ENCODE results near the gene ERC2.

GRCh38 chr3:56339671-56340070, 128.6 kb downstream of the ERC2 start:
- TF ChIP-seq CTCF (conservative IDR thresholded peaks at IDR 0.05 in 1 of 2, IDR thresholded peaks at IDR 0.05 in 1 of 2; ENCODE audit: extremely low read depth in 1 of 2, insufficient read depth in 1 of 2, low read depth in 1 of 2, low read length in 2 of 2), result no peak
- TF ChIP-seq EZH2 (IDR thresholded peaks at IDR 0.05; ENCODE audit: borderline replicate concordance, low read length), result no peak

Measured in mammary epithelial cell (primary cell).